Liver (tissue), 9 donors: ENCODE results near the gene PNPLA1. TPM values are rescaled to one million over a fixed set of nuclear protein-coding genes. Genes with fewer than 3 reads are reported as not detected.

Experiments
- DNase-seq: peaks from one replicate; pipeline ENCODE4 v3.0.0-alpha.2; 2017; ENCODE audit warnings: low spot score
- H3K27ac ChIP-seq, 2 donors: one replicate each; pipeline ENCODE4 v1.7.0; 2013; ENCODE audit warnings: inconsistent platforms in 2 of 2, low read length in 2 of 2, control low read depth in 1 of 2, low read depth in 1 of 2, mild to moderate bottlenecking in 1 of 2
- H3K27me3 ChIP-seq, 4 donors: one replicate each; pipeline versions ENCODE4 v1.6.1 to v1.7.0; 2013; ENCODE audit warnings: low read length in 3 of 4, inconsistent platforms in 1 of 4, mild to moderate bottlenecking in 1 of 4, moderate library complexity in 1 of 4; ENCODE audit not compliant: control insufficient read depth in 4 of 4, insufficient read depth in 4 of 4
- H3K36me3 ChIP-seq, 4 donors: one replicate each; pipeline versions ENCODE4 v1.6.1 to v1.7.0; 2013; ENCODE audit warnings: low read length in 3 of 4, mild to moderate bottlenecking in 3 of 4, low read depth in 1 of 4, moderate library complexity in 1 of 4; ENCODE audit not compliant: control insufficient read depth in 4 of 4, insufficient read depth in 3 of 4
- H3K4me1 ChIP-seq, 4 donors: one replicate each; pipeline versions ENCODE4 v1.6.1 to v1.7.0; 2013; ENCODE audit warnings: low read length in 3 of 4, mild to moderate bottlenecking in 3 of 4, moderate library complexity in 1 of 4; ENCODE audit not compliant: control insufficient read depth in 4 of 4, insufficient read depth in 4 of 4
- H3K4me3 ChIP-seq, 3 donors: one replicate each; pipeline versions ENCODE4 v1.6.1 to v1.7.0; 2013; ENCODE audit warnings: low read length in 3 of 3, control low read depth in 1 of 3, low read depth in 1 of 3, mild to moderate bottlenecking in 1 of 3
- H3K9ac ChIP-seq, 2 donors: one replicate each; pipeline ENCODE4 v1.7.0; 2013; ENCODE audit warnings: low read length in 2 of 2, mild to moderate bottlenecking in 2 of 2, moderate library complexity in 2 of 2, control low read depth in 1 of 2, low read depth in 1 of 2
- H3K9me3 ChIP-seq, 4 donors: one replicate each; pipeline versions ENCODE4 v1.6.1 to v1.7.0; 2013; ENCODE audit warnings: low read length in 3 of 4; ENCODE audit not compliant: control insufficient read depth in 4 of 4
- ATF3 ChIP-seq: IDR thresholded peaks from 2 replicates; pipeline ENCODE4 v1.6.1; 2016; ENCODE audit warnings: antibody characterized with exemption
- FOXA1 ChIP-seq: IDR thresholded peaks from 2 replicates; pipeline ENCODE4 v1.6.1; 2016; ENCODE audit warnings: antibody characterized with exemption
- FOXA2 ChIP-seq: IDR thresholded peaks from 2 replicates; pipeline ENCODE4 v1.6.1; 2016; ENCODE audit warnings: antibody characterized with exemption
- GABPA ChIP-seq, 2 donors: IDR thresholded peaks in 1 of 2; conservative IDR thresholded peaks in 1 of 2; 2 replicates each; pipeline ENCODE4 v1.6.1; 2016; ENCODE audit warnings: antibody characterized with exemption in 2 of 2, mild to moderate bottlenecking in 1 of 2, moderate library complexity in 1 of 2
- HNF4A ChIP-seq, 2 donors: conservative IDR thresholded peaks; 2 replicates each; pipeline ENCODE4 v1.6.1; 2016; ENCODE audit warnings: antibody characterized with exemption in 2 of 2, mild to moderate bottlenecking in 2 of 2
- HNF4G ChIP-seq: IDR thresholded peaks from 2 replicates; pipeline ENCODE4 v1.6.1; 2016; ENCODE audit warnings: antibody characterized with exemption
- JUND ChIP-seq, 2 donors: IDR thresholded peaks; 2 replicates each; pipeline ENCODE4 v1.6.1; 2016; ENCODE audit warnings: antibody characterized with exemption in 2 of 2
- MAX ChIP-seq: IDR thresholded peaks from 2 replicates; pipeline ENCODE4 v1.6.1; 2016; ENCODE audit warnings: antibody characterized with exemption
- NR2F2 ChIP-seq: IDR thresholded peaks from 2 replicates; pipeline ENCODE4 v1.6.1; 2016; ENCODE audit warnings: antibody characterized with exemption
- RAD21 ChIP-seq, 2 donors: IDR thresholded peaks; 2 replicates each; pipeline ENCODE4 v1.6.1; 2016; ENCODE audit warnings: antibody characterized with exemption in 2 of 2, mild to moderate bottlenecking in 2 of 2
- REST ChIP-seq: IDR thresholded peaks from 2 replicates; pipeline ENCODE4 v1.6.1; 2016; ENCODE audit warnings: antibody characterized with exemption, mild to moderate bottlenecking
- RXRA ChIP-seq, 2 donors: IDR thresholded peaks; 2 replicates each; pipeline ENCODE4 v1.6.1; 2017 to 2018; ENCODE audit warnings: antibody characterized with exemption in 2 of 2, mild to moderate bottlenecking in 1 of 2
- SP1 ChIP-seq: IDR thresholded peaks from 2 replicates; pipeline ENCODE4 v1.6.1; 2018; ENCODE audit warnings: antibody characterized with exemption, mild to moderate bottlenecking
- TAF1 ChIP-seq: conservative IDR thresholded peaks from 2 replicates; pipeline ENCODE4 v1.6.1; 2016; ENCODE audit warnings: antibody characterized with exemption, mild to moderate bottlenecking
- ZBTB33 ChIP-seq: IDR thresholded peaks from 2 replicates; pipeline ENCODE4 v1.6.1; 2016; ENCODE audit warnings: antibody characterized with exemption
- WGBS: extraction: QIAGEN DNeasy Blood & Tissue Kit; methylation state at CpG from one replicate; pipeline ENCODE4 v1.1.7; 2013; 5-methylcytosine and 5-hydroxymethylcytosine counted together
- polyA plus RNA-seq, 2 donors: library from polyadenylated mRNA; stranded (reverse) in 1 of 2; unstranded in 1 of 2; fragments of 200-250 nt in 1 of 2; fragments of >200 nt in 1 of 2; fragmentation: Nextera tagmentation in 1 of 2; extraction: Ambion mirVana in 1 of 2; gene quantifications; one replicate each; pipeline versions ENCODE4 v1.2.1 to v1.2.3, GENCODE V29; 2013 to 2015
- total RNA-seq, 2 donors: library from RNA; depleted of rRNA; stranded (reverse); fragments of >200 nt; gene quantifications; one replicate each; pipeline ENCODE4 v1.2.3, GENCODE V29; 2014
- TF ChIP-seq, protein P1 (sequence below): fragments of 150-350 bp; IDR thresholded peaks from 2 replicates; pipeline ENCODE4 v1.5.1; 2017; ENCODE audit warnings: improper control_type of control experiment, low read depth, low read length; ENCODE audit not compliant: missing input control
- donor health status: healthy.
- donor health status: healthy.
- donor health status: healthy.
- donor health status: healthy.
- donor health status: healthy.

The PNPLA1 gene
- total and polyA plus RNA-seq, 4 donors = 0.07 to 0.14 (median 0.08) TPM; not detected in 1

- H3K27ac ChIP-seq = no peak overlapping the region
- no peak overlapping the region for H3K4me3 ChIP-seq
- no peaks in the 10 kb centered on the region for H3K4me1 ChIP-seq
- no peak overlapping the region for H3K9ac ChIP-seq
- TF ChIP-seq NR2F2 (no peak), FOXA1 (no peak), ZBTB33 (no peak)
- no peak for DNase-seq
- WGBS = 42% methylated on average over 14 of the region's 14 CpGs
- peaks cover 0 to 4% (median 0%) of the 10 kb centered on the region in 4 donors for H3K27me3 ChIP-seq
- no peaks in the 10 kb centered on the region for H3K9me3 ChIP-seq
- H3K36me3 ChIP-seq = no peaks in the 10 kb centered on the region
These were observed 65.1 kb downstream of the PNPLA1 start for GRCh38 chr6:36334832-36335459.

GRCh38 chr6:36335465-36336207 lies 65.8 kb downstream of the PNPLA1 start:
- Histone ChIP-seq H3K4me3 (no peak overlapping the region), H3K27ac (no peak overlapping the region), H3K9me3 (no peaks in the 10 kb centered on the region), H3K27me3 (peaks cover 0 to 4% (median 0%) of the 10 kb centered on the region in 4 donors), H3K9ac (no peak overlapping the region), H3K36me3 (no peaks in the 10 kb centered on the region), H3K4me1 (peaks cover 0 to 2% (median under 1%) of the 10 kb centered on the region in 4 donors)
- TF ChIP-seq MAX (no peak), GABPA (IDR thresholded peaks at IDR 0.05 in 1 of 2, conservative IDR thresholded peaks at IDR 0.05 in 1 of 2) (no peak), RXRA (IDR thresholded peaks at IDR 0.05) (no peak), JUND (IDR thresholded peaks at IDR 0.05) (no peak)
- DNase-seq = no peak
- 61% methylated on average over 14 of the region's 14 CpGs for WGBS

GRCh38 chr6:36336208-36336710 lies 66.4 kb downstream of the PNPLA1 start:
- WGBS = 67% methylated on average over 5 of the region's 5 CpGs
- H3K27me3 ChIP-seq = peaks cover 0 to 4% (median 0%) of the 10 kb centered on the region in 4 donors
- no peak overlapping the region for H3K27ac ChIP-seq
- no peak overlapping the region for H3K4me3 ChIP-seq
- H3K9ac ChIP-seq = no peak overlapping the region
- H3K36me3 ChIP-seq = no peaks in the 10 kb centered on the region
- no peak for DNase-seq
- H3K9me3 ChIP-seq = no peaks in the 10 kb centered on the region
- H3K4me1 ChIP-seq = peaks cover 0 to 6% (median 4%) of the 10 kb centered on the region in 4 donors
- no peak for TF ChIP-seq HNF4A (conservative IDR thresholded peaks at IDR 0.05)
- no peak for TF ChIP-seq FOXA2
- TF ChIP-seq RAD21 (IDR thresholded peaks at IDR 0.05) = no peak
- no peak for TF ChIP-seq SP1
- TF ChIP-seq GABPA (IDR thresholded peaks at IDR 0.05 in 1 of 2, conservative IDR thresholded peaks at IDR 0.05 in 1 of 2) = no peak
- TF ChIP-seq ZBTB33 = no peak
- TF ChIP-seq HNF4G = no peak
- TF ChIP-seq, protein P1, sequence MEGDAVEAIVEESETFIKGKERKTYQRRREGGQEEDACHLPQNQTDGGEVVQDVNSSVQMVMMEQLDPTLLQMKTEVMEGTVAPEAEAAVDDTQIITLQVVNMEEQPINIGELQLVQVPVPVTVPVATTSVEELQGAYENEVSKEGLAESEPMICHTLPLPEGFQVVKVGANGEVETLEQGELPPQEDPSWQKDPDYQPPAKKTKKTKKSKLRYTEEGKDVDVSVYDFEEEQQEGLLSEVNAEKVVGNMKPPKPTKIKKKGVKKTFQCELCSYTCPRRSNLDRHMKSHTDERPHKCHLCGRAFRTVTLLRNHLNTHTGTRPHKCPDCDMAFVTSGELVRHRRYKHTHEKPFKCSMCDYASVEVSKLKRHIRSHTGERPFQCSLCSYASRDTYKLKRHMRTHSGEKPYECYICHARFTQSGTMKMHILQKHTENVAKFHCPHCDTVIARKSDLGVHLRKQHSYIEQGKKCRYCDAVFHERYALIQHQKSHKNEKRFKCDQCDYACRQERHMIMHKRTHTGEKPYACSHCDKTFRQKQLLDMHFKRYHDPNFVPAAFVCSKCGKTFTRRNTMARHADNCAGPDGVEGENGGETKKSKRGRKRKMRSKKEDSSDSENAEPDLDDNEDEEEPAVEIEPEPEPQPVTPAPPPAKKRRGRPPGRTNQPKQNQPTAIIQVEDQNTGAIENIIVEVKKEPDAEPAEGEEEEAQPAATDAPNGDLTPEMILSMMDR = no peak
- TF ChIP-seq FOXA1 = no peak
- TF ChIP-seq TAF1 = no peak
- no peak for TF ChIP-seq NR2F2
- TF ChIP-seq REST = no peak
- TF ChIP-seq ATF3 = no peak
